Measurements from ENCODE around the gene CHRNG.

CHRNG gene

GRCh38 chr2:232506709-232507108 is 32.8 kb upstream of the CHRNG start:
- DNase-seq = no peak

GRCh38 chr2:232508251-232508650 is 31.2 kb upstream of the CHRNG start:
- DNase-seq = no peak

- no peak for DNase-seq
Measured at GRCh38 chr2:232511336-232511890, 28.1 kb upstream of the CHRNG start.

GRCh38 chr2:232512602-232513001 is 26.9 kb upstream of the CHRNG start:
- no peak for DNase-seq

GRCh38 chr2:232513353-232513752 is 26.1 kb upstream of the CHRNG start:
- no peak for DNase-seq

GRCh38 chr2:232515639-232516038 is 23.9 kb upstream of the CHRNG start:
- DNase-seq = no peak

- DNase-seq = no peak
Measured at GRCh38 chr2:232516551-232516950, 22.9 kb upstream of the CHRNG start.

GRCh38 chr2:232518844-232519243 is 20.6 kb upstream of the CHRNG start:
- DNase-seq = no peak

GRCh38 chr2:232519581-232520438 is 19.7 kb upstream of the CHRNG start, which contains the start of gene PRSS56:
Gene PRSS56 (plus strand): TSS chr2:232520388. CDS start chr2:232520599, 211 bp downstream.
- DNase-seq = no peak

GRCh38 chr2:232520489-232520888 is 19.0 kb upstream of the CHRNG start:
- no peak for DNase-seq

GRCh38 chr2:232521098-232521497 is 18.4 kb upstream of the CHRNG start:
- DNase-seq = no peak

- no peak for DNase-seq
Measured at GRCh38 chr2:232521959-232522622, 17.4 kb upstream of the CHRNG start.

- DNase-seq = no peak
Measured at GRCh38 chr2:232522623-232523401, 16.7 kb upstream of the CHRNG start.

GRCh38 chr2:232523402-232523681 is 16.1 kb upstream of the CHRNG start:
- no peak for DNase-seq

GRCh38 chr2:232523682-232524597 is 15.6 kb upstream of the CHRNG start:
- DNase-seq = no peak

GRCh38 chr2:232524771-232525170 is 14.7 kb upstream of the CHRNG start:
- no peak for DNase-seq

GRCh38 chr2:232525199-232525598 is 14.3 kb upstream of the CHRNG start:
- DNase-seq = no peak

- DNase-seq = no peak
Measured at GRCh38 chr2:232525791-232526371, 13.6 kb upstream of the CHRNG start, which contains the start of gene CHRND. Gene CHRND (plus strand): TSS chr2:232526160. CDS start chr2:232526216, 56 bp downstream.

GRCh38 chr2:232526372-232526941 is 13.0 kb upstream of the CHRNG start:
- DNase-seq = no peak

GRCh38 chr2:232527905-232528470 is 11.5 kb upstream of the CHRNG start:
- no peak for DNase-seq
